K562 (cell line): ENCODE measurements around the gene MED13L. TPM values are rescaled to one million over a fixed set of nuclear protein-coding genes. Genes with fewer than 3 reads are reported as not detected.

Source experiments
- ATAC-seq: fragments of 200-7000 bp; cut with Tn5 transposase; 3 replicates; pipeline ENCODE4 v1.9.1; 2020; ENCODE audit warnings: moderate library complexity
- BruUV-seq: library from RNA; stranded (reverse); fragments of 400-500 nt; replicated peaks from 2 replicates; lab custom pipeline; 2021; lab: Mats Ljungman, UMichigan
- CTCF ChIA-PET: fragments of 300-600 bp; formaldehyde crosslinking; extraction: SDS; loops from one replicate; lab custom pipeline; 2021; ENCODE audit warnings: low intra/inter-chr PET ratio; lab: Yijun Ruan, JAX
- POLR2A ChIA-PET: fragments of 300-600, 350-650 bp; sonication (Branson Sonifier 250); formaldehyde crosslinking; extraction: SDS; loops from one replicate; lab custom pipeline; 2021; ENCODE audit warnings: antibody characterized with exemption, inconsistent platforms; lab: Yijun Ruan, JAX
- DNase-seq, 4 experiments: peaks; one replicate each; pipeline versions ENCODE4 v3.0.0 to v3.0.0-alpha.2; 2011 to 2018; ENCODE audit warnings: low spot score in 3 of 4, mixed read lengths in 3 of 4; ENCODE audit errors: extremely low read depth in 1 of 4
- FAIRE-seq: peaks from 2 replicates; lab custom pipeline; 2011; peaks lifted over from hg19 to GRCh38; lab: Jason Lieb, UNC
- H2AFZ ChIP-seq: 2 replicates; pipeline ENCODE4 v1.6.0; 2011; ENCODE audit warnings: low read depth, low read length, control low read depth, inconsistent platforms
- H3K27ac ChIP-seq: fragments of 200-600 bp; 3 replicates; pipeline ENCODE4 v1.8.0; 2011; ENCODE audit warnings: low read depth, mild to moderate bottlenecking, control low read depth, inconsistent platforms, low read length, moderate library complexity, mixed read lengths; ENCODE audit errors: extremely low read depth
- H3K27me3 ChIP-seq, 2 experiments: fragments of 300-600 bp in 1 of 2; 2 replicates in 1 of 2; 3 replicates in 1 of 2; pipeline versions ENCODE4 v1.6.0 to v1.8.0; 2011; ENCODE audit warnings: inconsistent platforms in 2 of 2, low read length in 2 of 2, mild to moderate bottlenecking in 1 of 2, mixed read lengths in 1 of 2, moderate library complexity in 1 of 2; ENCODE audit not compliant: control insufficient read depth in 2 of 2, insufficient read depth in 2 of 2
- H3K36me3 ChIP-seq: fragments of 300-600 bp; 3 replicates; pipeline ENCODE4 v1.8.0; 2011; ENCODE audit warnings: mild to moderate bottlenecking, low read length, inconsistent platforms; ENCODE audit not compliant: control insufficient read depth, insufficient read depth
- H3K4me1 ChIP-seq, 2 experiments: fragments of 200-600 bp in 1 of 2; replicated peaks in 1 of 2; 2 replicates in 1 of 2; 3 replicates in 1 of 2; pipeline versions ENCODE4 v1.5.1 to v1.8.0; 2011; ENCODE audit warnings: inconsistent platforms in 2 of 2, low read length in 2 of 2, mild to moderate bottlenecking in 1 of 2, mixed read lengths in 1 of 2, moderate library complexity in 1 of 2; ENCODE audit not compliant: control insufficient read depth in 2 of 2, insufficient read depth in 2 of 2
- H3K4me2 ChIP-seq: 2 replicates; pipeline ENCODE4 v1.6.1; 2011; ENCODE audit warnings: low read length, control low read depth, inconsistent platforms, mixed read lengths; ENCODE audit not compliant: insufficient read depth
- H3K4me3 ChIP-seq: fragments of 200-600 bp; sonication (generic), shearing (Covaris generic); 2 replicates; pipeline ENCODE4 v1.5.1; 2016; ENCODE audit warnings: control low read depth, inconsistent platforms
- H3K79me2 ChIP-seq: fragments of 200-600 bp; 3 replicates; pipeline ENCODE4 v1.8.0; 2011; ENCODE audit warnings: low read length, inconsistent platforms; ENCODE audit not compliant: control insufficient read depth, insufficient read depth
- H3K9ac ChIP-seq, 2 experiments: 2 replicates each; pipeline versions ENCODE4 v1.6.0 to v1.6.1; 2011; ENCODE audit warnings: low read depth in 2 of 2, low read length in 2 of 2, control low read depth in 1 of 2, inconsistent platforms in 1 of 2, mild to moderate bottlenecking in 1 of 2, mixed read lengths in 1 of 2; ENCODE audit not compliant: insufficient read depth in 1 of 2
- H3K9me1 ChIP-seq: one replicate; pipeline ENCODE4 v1.6.0; 2011; ENCODE audit warnings: inconsistent platforms, mild to moderate bottlenecking, low read length, moderate library complexity; ENCODE audit not compliant: control insufficient read depth, insufficient read depth
- H3K9me3 ChIP-seq: replicated peaks from 2 replicates; pipeline ENCODE4 v1.5.1; 2011; ENCODE audit warnings: low read depth, low read length, inconsistent platforms; ENCODE audit not compliant: control insufficient read depth, insufficient read depth
- H4K20me1 ChIP-seq: replicated peaks from 2 replicates; pipeline ENCODE4 v1.6.1; 2011; ENCODE audit warnings: low read length, inconsistent platforms, mixed read lengths; ENCODE audit not compliant: control insufficient read depth, insufficient read depth
- HIVEP1 ChIP-seq: fragments of 250-450 bp; sonication (Bioruptor Pico); IDR thresholded peaks from 2 replicates; pipeline ENCODE4 v1.4.0; 2020; ENCODE audit warnings: mild to moderate bottlenecking
- HMGN3 ChIP-seq: IDR thresholded peaks from 2 replicates; pipeline ENCODE4 v1.6.1; 2011; ENCODE audit warnings: borderline replicate concordance, low read depth, mild to moderate bottlenecking, mixed read lengths, low read length; ENCODE audit not compliant: insufficient read length; ENCODE audit errors: extremely low read depth
- NFIX ChIP-seq: fragments of 250-450 bp; sonication (Bioruptor Pico); IDR thresholded peaks from 2 replicates; pipeline ENCODE4 v1.4.0; 2020; ENCODE audit warnings: low read depth, mild to moderate bottlenecking, moderate library complexity
- ZNF140 ChIP-seq: fragments of 250-450 bp; sonication (Bioruptor Pico); IDR thresholded peaks from 2 replicates; pipeline ENCODE4 v1.8.0; 2021; ENCODE audit warnings: moderate library complexity, mild to moderate bottlenecking, inconsistent platforms
- ZNF165 ChIP-seq: fragments of 250-450 bp; sonication (Bioruptor Pico); IDR thresholded peaks from 2 replicates; pipeline ENCODE4 v1.4.0; 2020; ENCODE audit warnings: borderline replicate concordance
- ZNF707 ChIP-seq: fragments of 250-450 bp; sonication (Bioruptor Pico); conservative IDR thresholded peaks from 2 replicates; pipeline ENCODE4 v1.8.0; 2022; ENCODE audit warnings: inconsistent platforms, mild to moderate bottlenecking, moderate library complexity
- WGBS: fragments of 100-300 bp; shearing (Covaris generic); methylation state at CpG from one replicate; pipeline ENCODE4 v1.1.6; 2016; ENCODE audit warnings: low coverage, mixed read lengths; ENCODE audit not compliant: insufficient coverage; ENCODE audit errors: missing lambda C conversion rate; 5-methylcytosine and 5-hydroxymethylcytosine counted together
- in situ Hi-C: fragments of 300-500 bp; cut with MboI; formaldehyde crosslinking; loops from 4 replicates; pipeline ENCODE4 v1.15.0; 2018; ENCODE audit warnings: inconsistent platforms, mixed read lengths
- intact Hi-C: fragments of 100-400 bp; cut with micrococcal nuclease; formaldehyde crosslinking; loops from 2 replicates; pipeline ENCODE4 v1.14.2; 2022
- polyA plus RNA-seq, 8 experiments: library from polyadenylated mRNA; depleted of rRNA in 4 of 8; stranded (reverse) in 5 of 8; unstranded in 3 of 8; fragments of >200 nt; fragmentation: Nextera tagmentation in 2 of 8; fragmentation: Illumina TruSeq in 1 of 8; extraction: Ambion mirVana in 2 of 8; extraction: Trizol in 1 of 8; gene quantifications; 2 replicates each; pipeline versions ENCODE4 v1.2.1 to v1.2.3, GENCODE V29; 2011 to 2014; ENCODE audit warnings: inconsistent platforms in 1 of 8, missing spikeins in 1 of 8
- total RNA-seq, 7 experiments: library from RNA; depleted of rRNA in 6 of 7; stranded (reverse); fragments of >200 nt in 6 of 7; fragmentation: Illumina TruSeq in 2 of 7; extraction: Trizol in 2 of 7; gene quantifications; 2 replicates each; pipeline versions ENCODE4 v1.2.1 to v1.2.3, GENCODE V29; 2011 to 2021; ENCODE audit warnings: low replicate concordance in 1 of 7
- TF ChIP-seq, protein P1 (sequence below): fragments of 250-450 bp; sonication (Bioruptor Pico); IDR thresholded peaks from 2 replicates; pipeline ENCODE4 v1.8.0; 2022; ENCODE audit warnings: inconsistent platforms, mild to moderate bottlenecking, moderate library complexity, borderline replicate concordance

The MED13L gene
- total and polyA plus RNA-seq, 9 of the 15 experiments (the other 6 are each of a cell fraction or from before 2014, with no cell fraction given), result 13.4 to 90.3 (median 36.9) TPM

DNA sequence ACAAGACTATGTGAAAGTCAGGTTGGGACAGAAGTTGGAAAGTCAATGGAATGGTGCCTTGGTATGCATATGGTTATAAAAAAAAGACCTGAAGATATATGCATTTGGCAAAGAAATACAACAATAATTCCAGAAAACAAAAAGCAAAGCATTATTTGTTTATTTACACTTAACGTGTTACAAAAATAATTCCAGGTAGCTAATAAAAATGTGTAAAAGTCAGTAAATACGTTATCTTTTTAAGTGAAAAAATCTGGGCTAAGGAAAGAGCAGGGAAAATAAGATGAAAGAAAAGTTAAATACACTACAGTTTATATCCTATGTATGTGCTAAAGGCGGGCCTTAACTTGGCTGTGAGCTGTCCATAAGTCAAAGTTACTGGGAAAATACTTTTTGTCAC is 266.3 kb downstream of the MED13L start:
- BruUV-seq, result no TSS peak
- FAIRE-seq, result no peak

More for the DNA sequence above, 266.3 kb downstream of the MED13L start:
- Histone ChIP-seq H3K27ac (no peak overlapping the region), H4K20me1 (no peaks in the 10 kb centered on the region), H2AFZ (no peak overlapping the region), H3K4me2 (no peak overlapping the region), H3K79me2 (no peaks in the 10 kb centered on the region; the same call in 2 of the 3 replicates), H3K27me3 (no peaks in the 10 kb centered on the region), H3K4me3 (no peak overlapping the region), H3K9me3 (no peaks in the 10 kb centered on the region), H3K9ac (no peak overlapping the region), H3K9me1 (no peaks in the 10 kb centered on the region), H3K36me3 (peaks cover 88% of the 10 kb centered on the region), H3K4me1 (no peaks in the 10 kb centered on the region)
- 91% methylated on average over 3 of the region's 3 CpGs for whole genome bisulfite sequencing
- CTCF ChIA-PET, result no interaction called here
- ATAC-seq, result no peak
- POLR2A ChIA-PET, result interaction anchor here (0.6 kb wide), 1 partner anchor 70 kb away, joined by 3 read pairs; no protein-coding TSS in a partner anchor
- DNase-seq, result no peak
- in situ Hi-C loops, result no loop called here
- TF ChIP-seq HMGN3 (no peak), HIVEP1 (no peak), ZNF140 (CRISPR knock-in tag) (0 out of 2 replicates have a peak, but pooled peaks have one; percentile 54), ZNF707 (CRISPR knock-in tag) (peak; percentile 46; the same call in 1 of the 2 replicates), ZNF165 (no peak), NFIX (peak; percentile 40; the same call in 1 of the 2 replicates)
- TF ChIP-seq, protein P1, sequence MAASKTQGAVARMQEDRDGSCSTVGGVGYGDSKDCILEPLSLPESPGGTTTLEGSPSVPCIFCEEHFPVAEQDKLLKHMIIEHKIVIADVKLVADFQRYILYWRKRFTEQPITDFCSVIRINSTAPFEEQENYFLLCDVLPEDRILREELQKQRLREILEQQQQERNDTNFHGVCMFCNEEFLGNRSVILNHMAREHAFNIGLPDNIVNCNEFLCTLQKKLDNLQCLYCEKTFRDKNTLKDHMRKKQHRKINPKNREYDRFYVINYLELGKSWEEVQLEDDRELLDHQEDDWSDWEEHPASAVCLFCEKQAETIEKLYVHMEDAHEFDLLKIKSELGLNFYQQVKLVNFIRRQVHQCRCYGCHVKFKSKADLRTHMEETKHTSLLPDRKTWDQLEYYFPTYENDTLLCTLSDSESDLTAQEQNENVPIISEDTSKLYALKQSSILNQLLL, result peak; percentile 81; the same call in 1 of the 2 replicates
- intact Hi-C loops, result no loop called here
